Fibroblast of upper back skin (primary cell): ENCODE measurements around the gene NIM1K.
A peak's percentile ranks its signal among the peaks of the same experiment; 100 is the strongest.
"Not testable (repeated sequence)": the region's sequence is repeated elsewhere in the genome, so short reads cannot be mapped to it uniquely, and the experiment has no call there.

Experiments
- DNase-seq: peaks from one replicate; pipeline ENCODE4 v3.0.0-alpha.2; 2013

NIM1K gene

DNA sequence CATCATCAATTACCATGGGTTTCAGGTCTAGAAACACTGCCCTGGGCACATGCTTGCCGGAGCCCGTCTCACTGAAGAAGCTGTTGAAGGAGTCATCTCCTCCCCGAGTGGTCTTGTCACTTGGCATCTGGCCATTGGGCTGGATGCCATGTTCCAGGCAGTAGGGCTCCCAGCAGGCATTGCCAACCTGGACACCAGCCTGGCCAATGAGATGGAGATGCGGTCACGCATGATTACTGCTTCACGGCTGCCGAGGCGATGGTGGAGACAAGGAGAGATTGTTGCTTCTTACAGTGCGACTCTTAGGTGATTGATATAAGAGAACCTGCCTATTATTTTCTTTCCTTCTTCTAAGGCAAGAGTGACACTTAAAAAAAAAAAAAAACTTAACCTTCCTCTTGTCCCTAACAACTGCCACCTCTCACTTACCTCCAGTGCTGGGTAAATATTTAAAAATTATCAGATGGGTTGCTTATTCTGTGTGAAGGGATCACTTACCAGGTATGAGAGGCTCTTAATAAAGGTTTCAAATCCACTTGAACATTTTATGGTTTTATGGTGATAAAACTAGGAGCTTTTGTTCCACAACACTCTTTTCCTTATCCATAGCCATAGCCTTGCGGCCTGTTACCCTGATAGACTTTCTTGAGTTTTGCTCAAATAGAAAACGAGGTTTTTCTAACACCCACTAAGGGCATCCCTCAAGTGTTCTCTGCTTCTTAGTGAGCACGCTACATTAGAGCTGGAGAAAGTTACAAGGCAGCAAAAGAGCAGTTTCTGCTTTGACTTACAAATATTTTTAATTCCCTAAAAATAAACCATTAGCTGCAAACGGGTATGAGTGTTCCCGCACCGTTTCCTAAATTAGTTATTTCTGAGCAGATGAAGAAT is 41.2 kb downstream of the NIM1K start:
- DNase-seq: no peak

GRCh38 chr5:43233946-43234345 is 41.9 kb downstream of the NIM1K start:
- no peak for DNase-seq

GRCh38 chr5:43236653-43237355 is 44.8 kb downstream of the NIM1K start:
- no peak for DNase-seq

- DNase-seq: no peak
These were observed 50.2 kb downstream of the NIM1K start for GRCh38 chr5:43242196-43242595.

DNA sequence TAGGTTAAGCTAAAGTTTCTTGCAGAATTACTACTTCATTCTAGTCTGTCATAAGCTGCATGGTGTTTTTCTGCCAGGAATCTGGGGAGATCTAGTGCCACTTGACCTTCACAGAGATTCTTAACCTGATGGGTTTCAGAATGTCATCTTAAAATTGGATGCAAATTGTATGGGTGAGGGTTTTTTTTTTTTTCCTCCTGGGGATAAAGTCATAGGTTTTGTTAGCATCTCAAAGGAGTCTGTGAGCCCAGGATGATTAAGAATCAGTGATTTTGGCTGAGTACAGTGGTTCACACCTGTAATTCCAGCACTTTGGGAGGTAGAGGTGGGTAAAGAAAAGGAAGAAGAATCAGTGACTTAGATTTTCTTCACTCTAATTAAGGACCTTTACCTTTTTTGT is 51.2 kb downstream of the NIM1K start:
- DNase-seq: no peak

DNA sequence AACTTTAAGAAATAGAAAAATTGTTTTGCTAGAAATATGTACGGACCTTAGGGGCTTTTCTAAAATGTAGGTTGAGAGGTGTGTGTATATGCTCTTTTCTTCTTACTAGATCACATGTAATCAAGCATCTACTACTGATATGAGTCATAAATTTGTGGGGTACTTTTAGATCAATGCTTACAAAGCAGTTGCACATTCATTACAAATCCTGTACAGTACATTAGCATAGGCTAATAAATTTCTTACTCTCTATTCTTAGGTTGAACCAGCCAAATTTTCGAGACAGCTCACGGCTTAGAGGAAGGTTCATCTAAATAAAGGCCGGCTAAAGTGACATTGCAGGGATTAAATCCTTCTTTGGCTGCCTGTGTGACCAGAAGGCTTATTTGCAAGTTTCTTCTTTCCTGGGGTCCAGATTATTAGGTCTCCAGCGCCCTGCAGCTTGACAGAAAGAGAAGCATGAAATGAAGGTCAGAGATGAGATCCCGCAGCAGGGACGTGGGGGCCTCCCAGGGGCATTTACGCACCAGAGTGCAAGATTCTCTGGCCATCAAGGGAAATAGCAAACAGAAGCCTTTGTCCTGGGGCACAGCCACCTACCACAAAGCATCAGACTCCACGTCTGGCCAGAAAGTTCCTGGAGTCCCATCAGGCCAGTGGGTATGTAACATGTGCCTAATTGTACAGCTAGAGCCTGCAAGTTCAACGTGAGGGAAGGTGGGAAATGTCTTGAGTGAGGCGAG is 53.0 kb downstream of the NIM1K start:
- DNase-seq: no peak

DNA sequence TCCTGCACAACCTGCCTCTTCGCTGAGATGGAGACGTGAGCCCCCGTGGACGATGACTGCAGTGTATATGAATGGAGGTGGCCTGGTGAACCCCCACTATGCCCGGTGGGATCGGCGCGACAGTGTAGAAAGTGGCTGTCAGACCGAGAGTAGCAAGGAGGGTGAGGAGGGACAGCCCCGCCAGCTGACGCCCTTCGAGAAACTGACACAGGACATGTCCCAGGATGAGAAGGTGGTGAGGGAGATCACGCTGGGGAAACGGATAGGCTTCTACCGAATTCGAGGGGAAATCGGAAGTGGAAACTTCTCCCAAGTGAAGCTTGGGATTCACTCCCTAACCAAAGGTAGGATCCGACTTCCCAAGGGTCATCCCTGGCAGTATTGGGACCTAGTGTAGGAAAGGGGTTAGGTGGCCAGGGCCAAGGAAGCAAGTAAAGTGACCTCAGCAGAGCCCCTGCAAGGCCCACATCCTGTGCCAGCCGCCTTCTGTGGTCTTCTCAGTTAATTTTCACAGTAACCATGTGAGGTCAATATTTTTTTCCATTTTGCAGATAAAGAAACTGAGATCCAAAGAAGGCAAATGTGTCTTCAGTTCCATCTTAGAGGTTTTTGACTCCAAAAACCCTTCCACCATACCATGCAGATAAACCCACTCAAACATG is 53.8 kb downstream of the NIM1K start:
- no peak for DNase-seq

DNA sequence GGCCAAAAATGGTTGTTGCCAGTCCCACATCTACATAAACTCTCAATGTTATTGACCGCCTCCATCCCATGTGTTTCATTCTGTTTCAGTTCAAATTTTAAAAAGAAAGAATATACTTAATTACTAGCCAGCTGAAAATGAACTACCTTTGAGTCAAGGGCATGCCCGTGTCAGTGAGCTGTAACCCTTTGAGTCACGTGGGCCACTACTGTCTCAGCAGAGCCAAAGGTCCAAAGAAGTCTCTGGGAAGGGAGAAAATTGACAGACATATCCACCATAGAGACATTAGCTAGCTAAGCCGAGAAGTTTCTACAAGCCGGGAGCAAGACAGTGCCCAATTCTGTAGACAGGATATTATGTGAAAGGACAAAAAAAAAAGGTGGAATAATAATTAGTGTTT is 59.7 kb downstream of the NIM1K start:
- no peak for DNase-seq

- no peak for DNase-seq
These were observed 63.7 kb downstream of the NIM1K start for GRCh38 chr5:43255704-43256103.

- DNase-seq: no peak
These were observed 64.4 kb downstream of the NIM1K start for GRCh38 chr5:43256261-43256966.

- DNase-seq: no peak
These were observed 66.1 kb downstream of the NIM1K start for GRCh38 chr5:43258116-43258515.

DNA sequence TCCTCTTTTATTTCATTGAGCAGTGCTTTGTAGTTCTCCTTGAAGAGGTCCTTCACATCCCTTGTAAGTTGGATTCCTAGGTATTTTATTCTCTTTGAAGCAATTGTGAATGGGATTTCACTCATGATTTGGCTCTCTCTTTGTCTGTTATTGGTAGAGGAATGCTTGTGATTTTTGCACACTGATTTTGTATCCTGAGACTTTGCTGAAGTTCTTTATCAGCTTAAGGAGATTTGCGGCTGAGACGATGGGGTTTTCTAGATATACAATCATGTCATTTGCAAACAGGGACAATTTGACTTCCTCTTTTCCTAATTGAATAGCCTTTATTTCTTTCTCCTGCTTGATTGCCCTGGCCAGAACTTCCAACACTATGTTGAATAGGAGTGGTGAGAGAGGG is 70.2 kb downstream of the NIM1K start:
- DNase-seq: not testable (repeated sequence)

- DNase-seq: no peak
These were observed 76.3 kb downstream of the NIM1K start for GRCh38 chr5:43268188-43268820.

GRCh38 chr5:43270645-43271044 is 78.6 kb downstream of the NIM1K start:
- no peak for DNase-seq

GRCh38 chr5:43273552-43273951 is 81.5 kb downstream of the NIM1K start:
- no peak for DNase-seq

DNA sequence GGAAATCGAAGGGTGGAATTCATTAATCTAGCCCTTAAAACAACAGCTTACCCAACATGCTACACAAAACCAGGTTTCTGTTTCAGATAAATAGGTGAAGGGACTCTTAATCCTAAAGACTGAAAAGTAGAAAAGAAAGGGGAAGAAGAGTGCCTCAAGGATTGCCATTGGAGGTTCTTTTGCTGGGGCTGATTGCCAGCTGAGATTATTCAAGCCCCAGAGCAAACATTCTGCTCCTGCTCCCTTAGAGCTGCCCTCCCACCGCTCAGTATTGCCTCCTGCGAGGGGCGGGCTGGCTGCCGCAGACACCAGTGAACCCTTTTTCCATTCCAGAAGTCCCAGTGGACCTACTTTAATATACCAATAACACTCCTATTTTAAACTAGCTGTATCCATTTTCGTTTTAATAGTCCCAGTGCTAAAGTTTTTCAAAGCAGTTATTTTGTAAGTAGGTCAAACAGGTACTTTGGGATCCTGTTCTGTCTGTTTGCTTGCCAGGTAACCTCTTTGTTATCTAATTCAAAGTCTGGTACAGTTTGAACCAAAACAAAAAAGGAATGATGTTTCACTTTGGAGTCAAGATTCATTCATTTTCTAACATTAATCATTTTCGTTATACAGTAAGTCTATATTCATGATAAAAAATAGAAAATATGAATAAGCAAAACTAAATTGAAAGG is 82.5 kb downstream of the NIM1K start:
- no peak for DNase-seq

- no peak for DNase-seq
These were observed 83.4 kb downstream of the NIM1K start for GRCh38 chr5:43275391-43275790.

- no peak for DNase-seq
These were observed 87.7 kb downstream of the NIM1K start for GRCh38 chr5:43279548-43280274.

DNA sequence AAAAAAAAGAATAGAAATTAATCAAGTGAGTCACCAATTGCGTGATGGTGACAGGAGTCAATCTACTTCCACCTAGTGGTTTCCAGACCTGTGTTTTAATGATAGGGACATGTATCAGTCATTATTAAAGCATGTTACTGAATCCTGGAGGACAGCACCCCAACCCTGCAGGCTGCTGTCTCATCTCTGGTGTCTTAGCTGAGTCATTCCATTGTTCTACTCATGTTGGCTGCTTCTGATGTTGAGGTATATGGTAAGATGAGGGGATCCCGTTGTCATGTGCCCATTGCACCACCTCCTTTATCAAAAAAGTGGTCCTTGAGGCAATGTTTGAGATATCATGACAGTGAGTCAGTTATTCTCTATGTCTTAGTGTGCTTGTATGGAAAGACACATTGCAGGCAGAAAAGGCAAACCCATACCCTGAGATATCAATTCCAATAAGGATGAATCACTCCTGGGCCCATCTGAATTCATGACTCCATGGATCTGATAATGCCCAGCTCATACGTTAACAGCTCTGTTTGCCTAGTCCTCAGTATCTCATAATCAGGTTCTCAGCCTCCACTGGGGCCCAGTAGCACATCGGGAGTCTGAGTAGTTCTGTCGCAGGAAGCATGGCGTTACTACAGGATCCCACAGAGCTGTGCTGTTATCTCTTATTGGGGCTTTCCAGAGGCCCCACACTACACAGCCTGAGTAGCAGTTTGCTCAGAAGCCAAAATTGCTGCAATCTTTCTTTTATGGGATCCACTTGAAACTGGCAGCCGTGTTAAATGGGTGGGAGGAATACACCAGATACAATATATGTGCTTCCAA is 90.0 kb downstream of the NIM1K start:
- DNase-seq: peak; percentile 15

DNA sequence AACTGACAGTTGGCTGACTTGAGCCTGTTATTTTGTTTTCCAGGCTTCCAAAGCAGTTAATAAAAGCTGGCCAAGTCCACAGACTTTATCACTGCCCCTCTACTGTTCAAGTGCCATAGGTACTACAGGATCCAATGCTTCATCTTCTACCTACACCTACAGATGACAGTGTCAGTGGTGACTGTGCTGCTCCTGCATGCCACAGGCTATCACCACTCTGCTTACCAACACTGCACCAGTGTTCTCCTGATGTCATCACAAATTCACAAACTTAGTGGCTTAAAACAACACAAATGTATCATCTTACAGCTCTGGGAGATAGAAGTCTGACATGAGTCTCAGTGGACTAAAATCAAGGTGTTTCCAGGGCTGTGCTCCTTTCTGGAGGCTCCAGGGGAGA is 94.6 kb downstream of the NIM1K start:
- no peak for DNase-seq
